PC-3 (cell line): ENCODE results near the gene THRB.

Experiments
- EZH2 ChIP-seq: fragments of 300-600 bp; sonication (generic); IDR thresholded peaks from one replicate; pipeline ENCODE4 v1.6.1; 2017; ENCODE audit warnings: antibody characterized with exemption, mild to moderate bottlenecking, low read length; ENCODE audit not compliant: unreplicated experiment
- EZH2phosphoT487 ChIP-seq: fragments of 300-600 bp; sonication (generic); IDR thresholded peaks from 2 replicates; pipeline ENCODE4 v1.6.1; 2018; ENCODE audit warnings: mild to moderate bottlenecking, antibody characterized with exemption, low read length, borderline replicate concordance
- TF ChIP-seq, protein P1 (sequence below): fragments of 300-600 bp; sonication (generic); conservative IDR thresholded peaks from 2 replicates; pipeline ENCODE4 v1.5.1; 2017; ENCODE audit warnings: antibody characterized with exemption, low read depth, mild to moderate bottlenecking, low read length

DNA sequence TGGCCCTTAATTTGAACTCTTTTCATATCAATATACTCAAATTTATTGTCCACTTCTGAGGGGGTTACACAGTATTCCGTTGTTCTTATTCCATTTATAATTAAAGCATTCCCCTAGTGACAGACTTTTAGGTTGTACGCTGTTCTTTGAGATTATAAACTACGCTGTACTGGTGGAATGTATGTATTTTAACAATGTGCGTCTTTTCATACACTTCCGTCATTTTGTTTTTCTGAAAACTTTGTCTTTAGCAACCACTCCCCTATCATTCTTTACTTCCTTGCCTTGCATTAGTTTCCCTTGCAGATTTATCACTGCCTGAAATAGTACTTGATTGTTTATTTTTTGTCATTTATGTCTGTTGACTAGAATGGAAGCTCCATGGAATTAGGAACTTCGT lies 137.0 kb downstream of the THRB start:
- TF ChIP-seq, protein P1, sequence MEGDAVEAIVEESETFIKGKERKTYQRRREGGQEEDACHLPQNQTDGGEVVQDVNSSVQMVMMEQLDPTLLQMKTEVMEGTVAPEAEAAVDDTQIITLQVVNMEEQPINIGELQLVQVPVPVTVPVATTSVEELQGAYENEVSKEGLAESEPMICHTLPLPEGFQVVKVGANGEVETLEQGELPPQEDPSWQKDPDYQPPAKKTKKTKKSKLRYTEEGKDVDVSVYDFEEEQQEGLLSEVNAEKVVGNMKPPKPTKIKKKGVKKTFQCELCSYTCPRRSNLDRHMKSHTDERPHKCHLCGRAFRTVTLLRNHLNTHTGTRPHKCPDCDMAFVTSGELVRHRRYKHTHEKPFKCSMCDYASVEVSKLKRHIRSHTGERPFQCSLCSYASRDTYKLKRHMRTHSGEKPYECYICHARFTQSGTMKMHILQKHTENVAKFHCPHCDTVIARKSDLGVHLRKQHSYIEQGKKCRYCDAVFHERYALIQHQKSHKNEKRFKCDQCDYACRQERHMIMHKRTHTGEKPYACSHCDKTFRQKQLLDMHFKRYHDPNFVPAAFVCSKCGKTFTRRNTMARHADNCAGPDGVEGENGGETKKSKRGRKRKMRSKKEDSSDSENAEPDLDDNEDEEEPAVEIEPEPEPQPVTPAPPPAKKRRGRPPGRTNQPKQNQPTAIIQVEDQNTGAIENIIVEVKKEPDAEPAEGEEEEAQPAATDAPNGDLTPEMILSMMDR = no peak
- TF ChIP-seq EZH2 (no peak), EZH2phosphoT487 (no peak)
